ENCODE data around the gene NTNG1.

The NTNG1 gene

DNA sequence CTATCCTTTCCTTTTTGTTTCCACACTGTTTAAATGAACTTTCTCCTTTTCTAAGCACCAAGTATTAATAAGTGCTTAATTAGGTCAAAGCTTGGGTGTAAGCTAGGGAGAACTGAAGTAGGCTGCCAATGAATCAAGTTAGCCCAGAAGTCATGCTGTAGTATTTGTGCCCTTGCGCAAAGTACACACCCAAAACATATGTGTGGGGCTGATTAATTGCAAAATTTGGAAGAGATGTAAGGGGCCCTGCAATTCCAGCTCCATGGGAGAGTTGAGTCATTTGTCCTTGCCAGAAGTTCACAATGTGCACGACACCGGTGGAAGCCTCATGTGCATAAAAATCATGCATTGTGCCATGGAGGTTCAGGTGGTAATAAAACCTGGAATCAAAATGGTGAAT, 18.6 kb upstream of the NTNG1 start:
- no peaks in the 10 kb centered on the region for H3K27me3 ChIP-seq (replicated peaks; ENCODE audit: control insufficient read depth, insufficient read depth, low read length, poor library complexity, severe bottlenecking)
- H3K4me3 ChIP-seq (ENCODE audit: insufficient read depth, low read depth, low read length, poor library complexity, severe bottlenecking): no peak overlapping the region
- H3K27ac ChIP-seq (ENCODE audit: insufficient read depth, low read length, poor library complexity, severe bottlenecking): no peak overlapping the region
- no peaks in the 10 kb centered on the region for H3K36me3 ChIP-seq (ENCODE audit: control insufficient read depth, insufficient read depth, low read length)
- no peaks in the 10 kb centered on the region for H3K9me3 ChIP-seq (ENCODE audit: control insufficient read depth, low read length)
- no peak for DNase-seq
- H3K4me1 ChIP-seq (ENCODE audit: control insufficient read depth, insufficient read depth, low read length, poor library complexity, severe bottlenecking): no peaks in the 10 kb centered on the region

DNA sequence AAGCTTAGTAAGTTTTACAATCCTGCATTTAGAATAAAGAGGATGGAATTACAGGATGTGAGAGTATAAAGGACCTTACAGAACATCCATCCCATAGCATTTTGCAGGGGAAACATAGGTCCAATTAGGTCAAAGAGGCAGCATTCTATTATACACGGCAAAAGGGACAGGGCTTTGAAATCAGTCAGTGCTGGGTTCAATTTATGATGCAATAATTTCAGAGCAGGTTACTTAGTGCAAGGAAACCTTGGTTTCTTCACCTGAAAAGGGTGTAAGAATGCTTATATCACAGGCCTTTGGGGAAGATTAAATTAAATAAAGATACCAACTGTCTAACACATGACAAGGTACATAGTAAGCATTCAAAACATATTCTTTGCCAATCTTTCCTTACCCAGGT, 17.1 kb upstream of the NTNG1 start:
- Histone ChIP-seq H3K4me1 (ENCODE audit: control insufficient read depth, insufficient read depth, low read length, poor library complexity, severe bottlenecking) (no peaks in the 10 kb centered on the region), H3K9me3 (ENCODE audit: control insufficient read depth, low read length) (no peaks in the 10 kb centered on the region), H3K27me3 (replicated peaks; ENCODE audit: control insufficient read depth, insufficient read depth, low read length, poor library complexity, severe bottlenecking) (no peaks in the 10 kb centered on the region), H3K4me3 (ENCODE audit: insufficient read depth, low read depth, low read length, poor library complexity, severe bottlenecking) (no peak overlapping the region), H3K27ac (ENCODE audit: insufficient read depth, low read length, poor library complexity, severe bottlenecking) (no peak overlapping the region), H3K36me3 (ENCODE audit: control insufficient read depth, insufficient read depth, low read length) (no peaks in the 10 kb centered on the region)
- no peak for DNase-seq

DNA sequence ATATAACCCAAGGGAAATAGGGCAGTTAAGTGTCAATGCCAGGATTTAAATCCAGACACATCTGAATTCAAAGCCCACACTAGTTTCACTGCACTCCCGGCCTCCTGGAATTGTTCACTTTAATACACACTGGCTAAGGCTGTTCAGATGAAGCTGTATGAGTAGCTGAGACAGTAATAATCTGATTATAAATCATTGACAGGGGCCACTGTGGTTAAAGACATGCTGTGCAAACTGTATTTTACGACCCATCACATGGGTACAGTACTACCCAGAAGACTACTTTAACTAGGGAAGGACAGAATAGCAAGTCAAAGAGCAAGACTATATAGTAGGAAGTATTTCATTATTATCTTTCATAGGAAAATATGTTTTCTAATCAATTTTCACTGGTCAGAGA, 16.1 kb upstream of the NTNG1 start:
- Histone ChIP-seq H3K36me3 (ENCODE audit: control insufficient read depth, insufficient read depth, low read length) (no peaks in the 10 kb centered on the region), H3K9me3 (ENCODE audit: control insufficient read depth, low read length) (no peaks in the 10 kb centered on the region), H3K4me3 (ENCODE audit: insufficient read depth, low read depth, low read length, poor library complexity, severe bottlenecking) (no peak overlapping the region), H3K27ac (ENCODE audit: insufficient read depth, low read length, poor library complexity, severe bottlenecking) (no peak overlapping the region), H3K4me1 (ENCODE audit: control insufficient read depth, insufficient read depth, low read length, poor library complexity, severe bottlenecking) (no peaks in the 10 kb centered on the region), H3K27me3 (replicated peaks; ENCODE audit: control insufficient read depth, insufficient read depth, low read length, poor library complexity, severe bottlenecking) (no peaks in the 10 kb centered on the region)
- DNase-seq: no peak

DNA sequence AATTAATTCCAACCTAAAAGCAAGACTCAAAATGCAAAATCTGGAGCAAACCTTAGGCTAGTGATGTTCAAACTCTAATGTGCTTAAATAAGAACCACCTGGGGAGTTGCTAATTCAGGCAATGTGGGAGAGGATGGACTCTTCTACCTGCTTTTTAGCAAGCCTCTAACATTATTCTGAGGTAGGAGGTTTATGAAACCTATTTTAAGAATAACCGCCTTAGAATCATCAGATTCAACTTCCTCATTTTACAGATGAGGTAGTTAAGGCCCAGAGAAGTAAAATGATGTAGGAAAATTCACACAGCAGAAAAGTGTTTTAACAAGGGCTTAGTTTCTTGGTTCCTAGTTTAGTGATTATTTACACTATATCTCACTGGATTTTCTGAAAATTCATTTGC, 8.6 kb upstream of the NTNG1 start:
- Histone ChIP-seq H3K36me3 (ENCODE audit: control insufficient read depth, insufficient read depth, low read length) (no peaks in the 10 kb centered on the region), H3K4me3 (ENCODE audit: insufficient read depth, low read depth, low read length, poor library complexity, severe bottlenecking) (no peak overlapping the region), H3K4me1 (ENCODE audit: control insufficient read depth, insufficient read depth, low read length, poor library complexity, severe bottlenecking) (no peaks in the 10 kb centered on the region), H3K9me3 (ENCODE audit: control insufficient read depth, low read length) (no peaks in the 10 kb centered on the region), H3K27ac (ENCODE audit: insufficient read depth, low read length, poor library complexity, severe bottlenecking) (no peak overlapping the region), H3K27me3 (replicated peaks; ENCODE audit: control insufficient read depth, insufficient read depth, low read length, poor library complexity, severe bottlenecking) (no peaks in the 10 kb centered on the region)
- DNase-seq: no peak

DNA sequence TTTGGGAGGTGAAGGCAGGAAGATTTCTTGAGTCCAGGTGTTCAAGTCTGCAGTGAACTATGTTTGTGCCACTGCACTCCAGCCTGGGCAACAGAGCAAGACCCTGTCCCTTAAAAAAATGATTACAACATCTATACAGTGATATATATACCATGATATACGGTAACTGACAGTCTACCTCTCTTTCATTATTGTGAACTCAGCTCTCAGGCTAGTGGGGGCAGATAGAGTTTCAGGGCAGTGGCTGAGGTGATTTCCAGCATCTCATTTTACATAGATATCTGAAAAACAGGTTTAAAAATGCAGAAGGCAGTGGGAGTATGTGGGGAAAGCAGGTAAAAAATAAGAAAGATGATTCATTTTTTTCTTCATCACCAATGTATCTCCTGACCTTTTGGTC, 8.1 kb upstream of the NTNG1 start:
- H3K36me3 ChIP-seq (ENCODE audit: control insufficient read depth, insufficient read depth, low read length): no peaks in the 10 kb centered on the region
- no peaks in the 10 kb centered on the region for H3K9me3 ChIP-seq (ENCODE audit: control insufficient read depth, low read length)
- H3K27me3 ChIP-seq (replicated peaks; ENCODE audit: control insufficient read depth, insufficient read depth, low read length, poor library complexity, severe bottlenecking): no peaks in the 10 kb centered on the region
- H3K4me3 ChIP-seq (ENCODE audit: insufficient read depth, low read depth, low read length, poor library complexity, severe bottlenecking): no peak overlapping the region
- H3K4me1 ChIP-seq (ENCODE audit: control insufficient read depth, insufficient read depth, low read length, poor library complexity, severe bottlenecking): no peaks in the 10 kb centered on the region
- no peak for DNase-seq
- no peak overlapping the region for H3K27ac ChIP-seq (ENCODE audit: insufficient read depth, low read length, poor library complexity, severe bottlenecking)

DNA sequence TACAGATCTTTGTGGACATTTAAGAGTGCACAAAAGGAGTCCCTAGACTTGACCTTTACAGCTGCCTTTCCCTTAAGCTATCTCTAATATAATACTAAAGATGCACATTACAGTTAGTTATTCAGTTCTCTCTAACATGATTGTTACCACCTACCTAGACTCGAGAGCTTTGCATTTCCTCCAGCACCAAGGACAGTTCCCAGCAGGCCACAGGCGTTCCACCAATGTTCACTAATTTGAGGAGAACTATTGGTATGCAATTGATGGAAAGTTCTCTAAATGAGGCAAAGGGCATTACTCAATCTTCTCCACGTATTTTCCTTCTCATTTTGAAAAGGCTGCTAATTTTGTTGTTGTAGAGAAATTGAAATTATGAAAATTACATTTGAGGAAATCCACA, 5.4 kb upstream of the NTNG1 start:
- H3K9me3 ChIP-seq (ENCODE audit: control insufficient read depth, low read length): no peaks in the 10 kb centered on the region
- no peak overlapping the region for H3K4me3 ChIP-seq (ENCODE audit: insufficient read depth, low read depth, low read length, poor library complexity, severe bottlenecking)
- H3K27ac ChIP-seq (ENCODE audit: insufficient read depth, low read length, poor library complexity, severe bottlenecking): no peak overlapping the region
- peaks cover 4% of the 10 kb centered on the region for H3K4me1 ChIP-seq (ENCODE audit: control insufficient read depth, insufficient read depth, low read length, poor library complexity, severe bottlenecking)
- peaks cover 19% of the 10 kb centered on the region for H3K27me3 ChIP-seq (replicated peaks; ENCODE audit: control insufficient read depth, insufficient read depth, low read length, poor library complexity, severe bottlenecking)
- no peaks in the 10 kb centered on the region for H3K36me3 ChIP-seq (ENCODE audit: control insufficient read depth, insufficient read depth, low read length)
- no peak for DNase-seq

DNA sequence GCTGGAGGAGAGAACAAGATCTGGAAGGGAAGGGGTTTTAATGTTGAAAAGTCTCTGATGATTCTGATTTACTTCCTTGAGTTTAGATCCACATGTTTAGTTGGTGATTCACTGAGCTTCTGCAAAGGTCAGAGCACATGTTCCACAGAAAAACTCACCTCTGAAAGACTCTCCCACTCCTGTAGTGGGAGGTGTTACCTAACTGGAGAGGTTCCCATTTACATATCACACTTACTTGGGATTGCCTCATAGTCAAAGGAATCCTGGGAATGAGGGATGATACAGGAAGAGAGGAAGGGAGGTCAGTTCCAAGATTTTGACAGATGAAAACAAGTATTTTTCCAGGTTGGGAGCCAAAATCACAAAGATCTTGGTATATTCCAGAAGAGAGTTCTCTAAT, 2.7 kb upstream of the NTNG1 start:
- Histone ChIP-seq H3K4me3 (ENCODE audit: insufficient read depth, low read depth, low read length, poor library complexity, severe bottlenecking) (no peak overlapping the region), H3K4me1 (ENCODE audit: control insufficient read depth, insufficient read depth, low read length, poor library complexity, severe bottlenecking) (peaks cover 9% of the 10 kb centered on the region), H3K9me3 (ENCODE audit: control insufficient read depth, low read length) (no peaks in the 10 kb centered on the region), H3K27ac (ENCODE audit: insufficient read depth, low read length, poor library complexity, severe bottlenecking) (no peak overlapping the region), H3K36me3 (ENCODE audit: control insufficient read depth, insufficient read depth, low read length) (no peaks in the 10 kb centered on the region), H3K27me3 (replicated peaks; ENCODE audit: control insufficient read depth, insufficient read depth, low read length, poor library complexity, severe bottlenecking) (peaks cover 25% of the 10 kb centered on the region)
- no peak for DNase-seq

DNA sequence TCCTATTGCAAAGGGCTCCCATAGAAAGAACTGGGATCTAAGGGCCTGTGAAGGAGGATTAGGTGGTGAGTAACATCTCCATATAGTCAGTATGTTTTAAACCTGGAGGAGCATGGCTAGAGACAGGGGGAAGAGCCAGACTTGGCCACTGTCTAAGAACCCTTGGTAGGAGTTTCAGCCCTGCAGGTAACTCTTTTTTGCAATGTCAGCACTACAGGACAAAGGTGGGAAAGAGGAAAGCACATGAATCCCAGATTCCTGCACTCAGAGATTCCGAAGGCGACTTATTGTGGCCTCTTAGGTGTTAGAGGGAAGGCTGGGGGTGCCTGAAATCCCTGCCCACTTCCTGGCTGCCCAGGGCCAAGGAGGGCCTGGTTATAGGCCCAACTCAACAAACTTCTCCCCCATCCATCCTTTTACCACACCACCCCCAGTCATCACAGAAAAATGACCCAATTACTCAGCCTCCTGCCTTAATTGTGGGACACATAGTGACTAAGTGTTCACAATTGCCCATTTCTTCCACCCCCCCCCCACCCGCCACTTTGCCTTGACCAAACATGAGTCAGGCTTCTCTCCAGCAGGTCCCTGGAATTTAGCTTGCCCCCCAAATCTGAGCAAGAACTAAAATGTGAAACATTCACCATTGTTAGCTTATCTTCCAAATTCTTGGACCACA, 1.9 kb upstream of the NTNG1 start:
- H3K27me3 ChIP-seq (replicated peaks; ENCODE audit: control insufficient read depth, insufficient read depth, low read length, poor library complexity, severe bottlenecking): peaks cover 26% of the 10 kb centered on the region
- H3K27ac ChIP-seq (ENCODE audit: insufficient read depth, low read length, poor library complexity, severe bottlenecking): no peak overlapping the region
- DNase-seq: no peak

DNA sequence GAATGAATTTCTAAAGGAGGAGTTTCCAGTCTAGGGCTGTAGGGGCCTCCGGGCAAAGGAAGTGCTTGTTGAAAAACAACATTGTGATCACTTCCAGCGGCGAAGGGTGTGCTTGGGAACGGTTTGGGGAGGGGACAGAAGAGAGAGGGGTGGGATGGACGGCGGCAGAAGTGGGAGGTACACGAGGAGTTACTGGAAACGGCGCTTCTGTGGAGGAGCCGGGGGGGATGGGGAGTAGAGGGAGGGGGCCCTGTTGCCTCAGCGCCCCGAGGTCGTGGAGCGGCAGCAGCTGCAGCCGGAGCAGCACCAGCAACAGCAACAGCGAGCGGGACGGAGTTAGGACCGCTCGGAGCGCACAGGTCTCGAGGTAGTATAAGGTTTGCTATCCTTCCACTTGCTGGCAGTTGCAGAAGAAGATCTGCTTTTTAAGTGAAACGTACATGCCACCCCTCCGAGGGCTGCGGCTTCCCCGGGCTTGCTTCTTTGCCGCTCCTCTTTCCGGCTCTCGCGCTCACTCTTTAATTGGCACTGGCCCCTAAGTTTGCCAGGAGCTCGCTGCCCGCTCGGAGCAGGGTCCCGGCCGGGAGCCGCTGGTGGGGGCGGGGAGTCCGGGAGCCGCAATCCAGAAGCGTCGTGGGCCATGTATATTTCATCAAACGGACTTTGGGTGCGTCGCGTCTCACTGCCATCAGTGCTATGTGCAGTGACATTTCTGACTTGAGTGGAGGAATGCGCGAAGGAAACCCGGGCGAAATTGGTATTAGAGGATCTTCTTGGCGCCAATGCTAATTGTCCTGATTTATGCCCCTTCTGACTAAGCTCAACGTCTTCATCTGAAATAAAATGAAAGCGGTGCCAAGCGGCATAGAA, 771 bp upstream of the NTNG1 start:
- no peaks in the 10 kb centered on the region for H3K9me3 ChIP-seq (ENCODE audit: control insufficient read depth, low read length)

More for the DNA sequence above, 1.9 kb upstream of the NTNG1 start:
- no peaks in the 10 kb centered on the region for H3K36me3 ChIP-seq (ENCODE audit: control insufficient read depth, insufficient read depth, low read length)
- H3K4me1 ChIP-seq (ENCODE audit: control insufficient read depth, insufficient read depth, low read length, poor library complexity, severe bottlenecking): peaks cover 9% of the 10 kb centered on the region
- H3K9me3 ChIP-seq (ENCODE audit: control insufficient read depth, low read length): no peaks in the 10 kb centered on the region
- no peak overlapping the region for H3K4me3 ChIP-seq (ENCODE audit: insufficient read depth, low read depth, low read length, poor library complexity, severe bottlenecking)

DNA sequence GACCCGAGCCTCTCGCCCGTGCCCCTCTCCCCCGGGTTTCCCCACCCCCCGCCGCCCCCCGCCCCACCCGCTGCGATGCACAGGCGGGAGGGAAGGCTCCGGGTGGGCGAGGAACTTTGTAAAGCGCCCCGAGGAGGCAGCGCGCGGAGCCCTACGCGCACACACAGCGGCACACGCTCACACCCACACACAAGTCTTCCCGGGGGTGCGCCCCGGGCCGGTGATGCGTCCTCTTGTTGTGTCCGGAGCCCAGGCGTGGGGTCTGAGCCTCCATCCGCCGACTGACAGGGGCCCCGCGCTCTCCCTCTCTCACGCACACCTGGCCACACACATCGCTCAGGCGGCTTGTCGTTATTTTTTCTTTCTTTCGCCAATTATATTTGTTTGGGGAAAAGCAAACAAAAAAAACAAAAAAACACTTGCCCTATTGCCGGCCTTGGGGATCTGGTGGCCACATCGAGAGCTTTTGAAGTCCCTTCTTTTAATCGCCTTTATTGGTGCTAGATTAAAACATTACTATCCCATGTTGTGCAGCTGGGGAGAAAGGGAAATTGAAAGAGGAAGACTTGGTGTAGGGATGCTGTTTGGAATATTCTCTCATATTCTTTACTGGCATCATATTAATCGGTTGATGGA, 770 bp downstream of the NTNG1 start:
- Histone ChIP-seq H3K9me3 (ENCODE audit: control insufficient read depth, low read length) (no peaks in the 10 kb centered on the region), H3K4me3 (ENCODE audit: insufficient read depth, low read depth, low read length, poor library complexity, severe bottlenecking) (peak overlapping the region; percentile 62), H3K27ac (ENCODE audit: insufficient read depth, low read length, poor library complexity, severe bottlenecking) (no peak overlapping the region), H3K36me3 (ENCODE audit: control insufficient read depth, insufficient read depth, low read length) (no peaks in the 10 kb centered on the region), H3K4me1 (ENCODE audit: control insufficient read depth, insufficient read depth, low read length, poor library complexity, severe bottlenecking) (peaks cover 9% of the 10 kb centered on the region), H3K27me3 (replicated peaks; ENCODE audit: control insufficient read depth, insufficient read depth, low read length, poor library complexity, severe bottlenecking) (peaks cover 26% of the 10 kb centered on the region)
- DNase-seq: no peak

More for the DNA sequence above, 771 bp upstream of the NTNG1 start:
- DNase-seq: no peak
- peaks cover 9% of the 10 kb centered on the region for H3K4me1 ChIP-seq (ENCODE audit: control insufficient read depth, insufficient read depth, low read length, poor library complexity, severe bottlenecking)
- H3K27me3 ChIP-seq (replicated peaks; ENCODE audit: control insufficient read depth, insufficient read depth, low read length, poor library complexity, severe bottlenecking): peaks cover 26% of the 10 kb centered on the region
- peak overlapping the region; percentile 56 for H3K4me3 ChIP-seq (ENCODE audit: insufficient read depth, low read depth, low read length, poor library complexity, severe bottlenecking)
- H3K36me3 ChIP-seq (ENCODE audit: control insufficient read depth, insufficient read depth, low read length): no peaks in the 10 kb centered on the region
- H3K27ac ChIP-seq (ENCODE audit: insufficient read depth, low read length, poor library complexity, severe bottlenecking): no peak overlapping the region

Measured in effector memory CD4-positive, alpha-beta T cell (primary cell).